ENCODE data around the gene OASL.
A peak's percentile ranks its signal among the peaks of the same experiment; 100 is the strongest.
"Not testable (repeated sequence)": the region's sequence is repeated elsewhere in the genome, so short reads cannot be mapped to it uniquely, and the experiment has no call there.

Gene OASL

GRCh38 chr12:121038861-121039668 lies at the start of gene OASL:
OASL (minus strand) TSS chr12:121039246; CDS start chr12:121038971, 275 bp downstream.
- DNase-seq (ENCODE audit: low spot score), result peak; percentile 28

- DNase-seq (ENCODE audit: low spot score), result no peak
These were observed 49.1 kb upstream of the OASL start for GRCh38 chr12:121088195-121088585.

DNA sequence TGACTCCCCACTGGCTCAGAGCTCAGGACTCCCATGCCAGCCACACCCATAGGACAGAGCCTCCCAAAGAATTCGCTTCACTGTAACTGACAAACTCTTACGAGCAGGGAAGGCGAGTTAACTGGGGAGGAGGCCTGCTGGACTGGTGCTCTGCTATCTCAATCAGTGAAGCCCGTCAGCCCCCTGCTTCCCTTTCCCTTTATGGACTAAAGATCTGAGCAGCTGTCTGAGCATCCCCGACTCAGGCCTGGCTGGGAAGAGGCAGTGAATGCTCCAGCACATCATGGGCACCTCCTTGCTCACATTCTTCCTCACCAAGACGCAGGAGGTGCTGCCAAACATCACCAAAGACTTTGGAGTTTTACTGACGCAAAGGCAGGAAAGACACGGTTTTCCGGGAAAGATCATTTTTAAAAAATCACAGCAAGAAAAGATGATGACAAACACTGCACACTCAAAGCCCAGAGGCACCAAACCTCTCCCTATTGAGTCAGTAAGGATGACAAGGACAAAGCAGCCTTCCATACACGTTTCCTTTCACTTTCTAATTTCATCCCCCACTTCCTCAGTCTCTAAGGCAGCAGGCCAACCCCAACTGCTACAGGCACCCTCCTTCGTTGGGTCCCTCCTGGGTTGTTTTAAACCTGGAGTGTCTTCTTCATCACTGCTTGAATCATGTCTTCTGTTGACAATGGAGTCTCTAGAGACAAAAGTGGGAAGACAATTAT lies 48.6 kb upstream of the OASL start:
- DNase-seq (ENCODE audit: low spot score), result peak; percentile 37

- no peak for DNase-seq (ENCODE audit: low spot score)
These were observed 47.8 kb upstream of the OASL start for GRCh38 chr12:121086781-121087295.

- no peak for DNase-seq (ENCODE audit: low spot score)
These were observed 46.7 kb upstream of the OASL start for GRCh38 chr12:121085506-121086353.

DNA sequence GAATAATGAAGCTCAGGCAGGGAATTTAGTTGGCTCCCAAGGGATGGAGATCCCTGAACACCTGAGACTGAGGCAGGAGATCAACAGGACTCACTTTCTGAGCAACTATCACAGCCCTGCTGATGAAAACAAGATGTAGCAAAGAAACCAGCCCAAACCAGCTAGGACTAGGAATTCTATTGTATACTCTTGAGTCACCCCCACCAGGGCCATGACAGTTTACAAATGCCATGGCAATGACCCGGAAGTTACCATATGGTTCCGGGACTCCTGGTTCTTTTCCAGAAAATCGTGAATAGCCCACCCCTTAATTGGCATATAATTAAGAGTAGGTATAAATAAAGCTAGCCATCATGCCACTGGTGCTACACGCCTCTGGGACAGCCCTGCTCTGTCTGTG lies 46.0 kb upstream of the OASL start:
- DNase-seq (ENCODE audit: low spot score), result no peak

- DNase-seq (ENCODE audit: low spot score), result no peak
These were observed 45.2 kb upstream of the OASL start for GRCh38 chr12:121084229-121084628.

GRCh38 chr12:121080909-121081308 lies 41.9 kb upstream of the OASL start:
- DNase-seq (ENCODE audit: low spot score), result no peak

DNA sequence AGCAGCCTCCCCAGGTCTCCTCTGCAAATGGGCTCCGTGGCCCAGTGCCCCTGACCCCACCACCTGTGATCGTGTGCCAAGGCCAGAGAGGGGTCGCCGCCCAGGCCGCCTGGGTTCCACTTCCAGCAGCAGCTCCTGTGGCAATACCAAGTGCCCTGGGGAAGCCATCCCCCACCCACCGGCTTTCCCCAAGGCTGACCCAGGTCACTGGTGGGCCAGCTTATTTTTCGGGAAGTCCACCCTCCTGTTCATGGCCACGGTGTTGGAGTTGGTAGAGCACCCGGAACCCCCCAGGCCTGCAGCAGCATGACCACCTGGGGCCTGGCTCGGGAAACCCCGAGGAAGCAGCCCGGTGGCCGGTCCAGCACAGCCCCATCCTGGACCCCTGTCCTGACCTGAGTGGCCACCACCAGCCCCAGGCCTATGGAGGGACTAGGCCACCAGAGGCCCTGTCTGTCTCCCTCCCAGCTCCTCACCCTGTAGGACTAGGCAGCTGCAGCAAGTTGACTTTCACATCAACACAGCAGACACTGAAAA lies 40.8 kb upstream of the OASL start:
- no peak for DNase-seq (ENCODE audit: low spot score)

DNA sequence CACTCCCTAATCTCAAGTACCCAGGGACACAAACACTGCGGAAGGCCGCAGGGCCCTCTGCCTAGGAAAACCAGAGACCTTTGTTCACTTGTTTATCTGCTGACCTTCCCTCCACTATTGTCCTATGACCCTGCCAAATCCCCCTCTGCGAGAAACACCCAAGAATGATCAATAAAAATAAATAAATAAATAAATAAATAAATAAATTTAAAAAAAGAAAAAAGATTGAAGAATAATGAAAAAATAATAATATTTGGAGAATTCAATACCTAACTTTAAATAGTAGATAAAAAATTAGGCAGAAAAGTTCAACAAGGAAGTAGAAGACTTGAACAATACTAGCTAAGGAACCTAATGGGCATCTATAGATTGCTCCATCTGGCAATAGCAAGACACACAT lies 38.4 kb upstream of the OASL start:
- not testable (repeated sequence) for DNase-seq (ENCODE audit: low spot score)

GRCh38 chr12:121075911-121076310 lies 36.9 kb upstream of the OASL start:
- DNase-seq (ENCODE audit: low spot score), result not testable (repeated sequence)

GRCh38 chr12:121072147-121072546 lies 33.1 kb upstream of the OASL start:
- DNase-seq (ENCODE audit: low spot score), result no peak

- no peak for DNase-seq (ENCODE audit: low spot score)
These were observed 30.2 kb upstream of the OASL start for GRCh38 chr12:121069206-121069605.

DNA sequence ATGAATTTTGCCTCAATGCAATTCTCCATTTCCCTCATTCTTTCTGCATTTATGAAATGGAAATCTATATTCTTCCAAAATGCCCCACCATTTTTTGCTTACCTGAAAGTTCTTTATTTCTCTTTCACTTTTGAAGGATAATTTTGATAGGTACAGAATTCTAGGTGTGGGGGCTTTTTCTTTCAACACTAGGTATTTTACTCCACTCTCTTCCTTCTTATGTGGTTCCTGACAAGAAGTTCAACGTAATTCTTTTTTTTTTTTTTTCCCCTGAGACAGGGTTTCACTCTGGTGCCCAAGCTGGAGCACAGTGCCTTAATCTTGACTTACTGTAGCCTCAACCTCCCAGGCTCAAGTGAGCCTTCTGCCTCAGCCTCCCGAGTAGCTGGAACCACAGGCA lies 26.3 kb upstream of the OASL start:
- DNase-seq (ENCODE audit: low spot score), result no peak

DNA sequence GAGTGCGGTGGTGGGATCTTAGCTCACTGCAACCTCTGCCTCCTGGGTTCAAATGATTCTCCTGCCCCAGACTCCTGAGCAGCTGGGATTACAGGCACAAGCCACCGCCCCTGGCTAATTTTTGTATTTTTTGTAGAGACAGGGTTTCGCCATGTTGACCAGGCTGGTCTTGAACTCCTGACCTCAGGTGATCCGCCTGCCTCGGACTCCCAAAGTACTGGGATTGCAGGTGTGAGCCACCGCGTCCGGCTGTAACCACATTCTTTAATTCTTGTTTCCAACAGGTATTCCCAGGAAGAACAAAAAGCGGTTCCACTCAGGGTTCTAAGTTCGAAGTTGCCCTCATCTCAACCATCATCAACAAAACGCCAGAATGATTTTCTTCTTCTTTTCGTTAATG lies 25.5 kb upstream of the OASL start:
- not testable (repeated sequence) for DNase-seq (ENCODE audit: low spot score)

DNA sequence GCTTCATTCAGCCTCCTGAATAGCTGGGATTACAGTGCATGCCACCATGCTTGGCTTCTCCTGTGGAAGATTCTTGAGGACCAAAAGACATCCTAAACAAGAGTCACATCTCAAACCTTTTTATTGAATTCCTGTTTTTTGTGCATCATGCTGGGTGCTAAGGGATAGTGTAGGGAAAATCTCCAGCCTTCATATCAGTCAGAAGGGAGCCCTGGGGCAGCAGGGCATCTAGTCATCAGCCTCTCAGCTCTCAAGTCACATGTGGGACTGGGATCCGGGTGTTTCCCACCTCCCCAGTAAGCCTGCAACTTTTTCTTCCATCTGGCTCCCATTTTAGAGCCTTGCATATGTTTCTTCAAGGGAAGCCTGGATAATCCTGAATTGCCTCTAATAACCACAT lies 25.1 kb upstream of the OASL start:
- no peak for DNase-seq (ENCODE audit: low spot score)

DNA sequence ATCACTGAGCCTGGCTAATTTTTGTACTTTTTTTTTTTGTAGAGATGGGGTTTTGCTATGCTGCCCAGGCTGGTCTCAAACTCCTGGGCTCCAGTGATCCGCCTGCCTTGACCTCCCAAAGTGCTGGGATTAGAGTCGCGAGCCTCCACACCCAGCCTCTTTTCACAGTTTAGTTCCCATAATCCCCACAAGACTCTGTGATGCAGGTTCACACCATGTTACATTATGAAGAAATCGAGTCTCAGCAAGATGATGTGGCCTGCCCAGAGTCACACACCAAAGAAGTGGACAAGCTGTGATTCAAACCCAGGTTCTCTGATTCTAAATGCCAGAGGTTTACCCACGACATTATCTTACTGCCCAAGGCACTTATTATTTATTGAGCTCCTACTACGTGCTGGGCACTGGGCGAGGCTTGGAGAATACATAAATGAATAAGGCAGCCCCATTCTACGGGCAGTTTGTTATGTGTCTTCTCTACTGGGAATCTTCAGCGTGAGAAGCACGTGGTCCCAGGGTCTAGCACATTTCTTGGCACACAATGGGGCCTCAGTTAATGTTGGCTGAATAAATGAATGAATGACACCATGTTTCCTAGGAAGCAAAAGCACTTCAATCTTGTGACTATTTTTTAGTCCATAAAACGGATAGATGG lies 23.5 kb upstream of the OASL start:
- DNase-seq (ENCODE audit: low spot score), result no peak

DNA sequence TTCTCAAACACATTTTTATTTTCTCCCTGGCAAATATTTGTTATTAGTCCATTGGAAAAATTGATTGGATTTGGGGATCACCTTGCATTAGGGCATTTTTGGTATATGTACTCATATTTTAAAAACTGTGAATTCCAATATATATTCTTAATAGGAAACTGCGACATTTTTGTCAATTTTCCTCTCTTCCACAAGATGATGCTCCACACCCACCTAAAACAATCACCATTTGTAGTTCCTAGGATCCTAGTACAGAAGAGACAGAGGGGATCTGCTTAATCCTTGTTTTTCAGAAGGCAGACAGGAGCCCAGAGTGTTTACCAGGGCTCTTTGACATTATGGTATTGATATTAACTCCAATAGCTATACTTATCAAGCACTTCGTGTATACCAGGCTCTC lies 22.8 kb upstream of the OASL start:
- no peak for DNase-seq (ENCODE audit: low spot score)

- peak; percentile 68 for DNase-seq (ENCODE audit: low spot score)
These were observed 21.3 kb upstream of the OASL start for GRCh38 chr12:121060149-121061001.
